ENCODE data around the gene RTN4. TPM values are rescaled to one million over a fixed set of nuclear protein-coding genes. Genes with fewer than 3 reads are reported as not detected.

RTN4 gene
- polyA plus RNA-seq, 1 experiment = 219 TPM

DNA sequence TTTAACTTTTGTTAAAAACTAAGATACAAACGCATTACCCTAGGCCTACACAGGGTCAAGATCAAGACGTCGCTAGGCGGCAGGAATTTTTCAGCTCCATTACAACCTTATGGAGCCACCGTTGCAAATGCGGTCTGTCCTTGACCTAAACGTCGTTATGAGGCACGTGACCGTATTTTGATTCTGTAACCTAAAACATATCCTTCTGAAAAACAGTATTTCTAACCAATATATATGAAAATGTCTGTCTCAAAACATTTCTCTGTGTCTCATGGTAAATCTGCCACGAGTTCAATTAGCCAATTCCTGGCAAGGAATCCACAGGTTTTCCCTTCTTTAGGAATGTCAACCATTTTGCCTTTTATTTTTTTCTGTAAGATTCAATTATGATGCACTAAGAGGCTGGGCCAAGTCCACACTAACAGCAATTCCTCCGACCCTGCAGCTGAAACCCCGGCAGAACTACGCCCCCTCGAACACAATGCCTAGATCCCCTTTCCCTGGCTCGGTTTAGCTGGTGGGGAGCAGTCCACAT lies 1.7 kb downstream of the RTN4 start:
- Histone ChIP-seq H3K36me3 (ENCODE audit: control insufficient read depth, insufficient read depth, low read length) (no peaks in the 10 kb centered on the region), H3K27me3 (ENCODE audit: control insufficient read depth, insufficient read depth, low read length) (no peaks in the 10 kb centered on the region), H3K4me3 (ENCODE audit: low read depth, low read length) (peak overlapping the region; percentile 78)
- ChIA-PET POLR2A (interaction anchor here (0.5 to 1.6 kb wide), 4 partner anchors 64 to 137 kb away, joined by 3 to 23 read pairs (median 6); no protein-coding TSS in a partner anchor), CTCF (interaction anchor here (0.6 to 4.6 kb wide), 41 partner anchors 8 to 210 kb away, joined by 3 to 153 read pairs (median 5); no protein-coding TSS in a partner anchor)
- DNase-seq (ENCODE audit: low read depth) = no peak
- TF ChIP-seq, protein P1, sequence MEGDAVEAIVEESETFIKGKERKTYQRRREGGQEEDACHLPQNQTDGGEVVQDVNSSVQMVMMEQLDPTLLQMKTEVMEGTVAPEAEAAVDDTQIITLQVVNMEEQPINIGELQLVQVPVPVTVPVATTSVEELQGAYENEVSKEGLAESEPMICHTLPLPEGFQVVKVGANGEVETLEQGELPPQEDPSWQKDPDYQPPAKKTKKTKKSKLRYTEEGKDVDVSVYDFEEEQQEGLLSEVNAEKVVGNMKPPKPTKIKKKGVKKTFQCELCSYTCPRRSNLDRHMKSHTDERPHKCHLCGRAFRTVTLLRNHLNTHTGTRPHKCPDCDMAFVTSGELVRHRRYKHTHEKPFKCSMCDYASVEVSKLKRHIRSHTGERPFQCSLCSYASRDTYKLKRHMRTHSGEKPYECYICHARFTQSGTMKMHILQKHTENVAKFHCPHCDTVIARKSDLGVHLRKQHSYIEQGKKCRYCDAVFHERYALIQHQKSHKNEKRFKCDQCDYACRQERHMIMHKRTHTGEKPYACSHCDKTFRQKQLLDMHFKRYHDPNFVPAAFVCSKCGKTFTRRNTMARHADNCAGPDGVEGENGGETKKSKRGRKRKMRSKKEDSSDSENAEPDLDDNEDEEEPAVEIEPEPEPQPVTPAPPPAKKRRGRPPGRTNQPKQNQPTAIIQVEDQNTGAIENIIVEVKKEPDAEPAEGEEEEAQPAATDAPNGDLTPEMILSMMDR (IDR thresholded peaks at IDR 0.05; ENCODE audit: insufficient read depth, low read depth, low read length) = peak; percentile 30; the same call in 1 of the 2 replicates

- Histone ChIP-seq H3K27me3 (ENCODE audit: control insufficient read depth, insufficient read depth, low read length) (no peaks in the 10 kb centered on the region), H3K36me3 (ENCODE audit: control insufficient read depth, insufficient read depth, low read length) (no peaks in the 10 kb centered on the region), H3K4me3 (ENCODE audit: low read depth, low read length) (peak overlapping the region; percentile 78)
- POLR2A ChIA-PET = interaction anchor here (1.6 kb wide), 1 partner anchor 115 kb away, joined by 7 read pairs; no protein-coding TSS in a partner anchor
- CTCF ChIA-PET = interaction anchor here (0.5 to 4.6 kb wide), 26 partner anchors 8 to 527 kb away, joined by 3 to 153 read pairs (median 6); no protein-coding TSS in a partner anchor
- no peak for DNase-seq (ENCODE audit: low read depth)
- TF ChIP-seq, protein P1 (IDR thresholded peaks at IDR 0.05; ENCODE audit: insufficient read depth, low read depth, low read length) = no peak
Measured at GRCh38 chr2:55047677-55048299, 2.5 kb downstream of the RTN4 start.

GRCh38 chr2:55045780-55046179 lies 4.5 kb downstream of the RTN4 start:
- CTCF ChIA-PET = interaction anchor here (0.6 to 0.8 kb wide), 4 partner anchors 69 to 207 kb away, joined by 3 to 4 read pairs (median 4); no protein-coding TSS in a partner anchor

DNA sequence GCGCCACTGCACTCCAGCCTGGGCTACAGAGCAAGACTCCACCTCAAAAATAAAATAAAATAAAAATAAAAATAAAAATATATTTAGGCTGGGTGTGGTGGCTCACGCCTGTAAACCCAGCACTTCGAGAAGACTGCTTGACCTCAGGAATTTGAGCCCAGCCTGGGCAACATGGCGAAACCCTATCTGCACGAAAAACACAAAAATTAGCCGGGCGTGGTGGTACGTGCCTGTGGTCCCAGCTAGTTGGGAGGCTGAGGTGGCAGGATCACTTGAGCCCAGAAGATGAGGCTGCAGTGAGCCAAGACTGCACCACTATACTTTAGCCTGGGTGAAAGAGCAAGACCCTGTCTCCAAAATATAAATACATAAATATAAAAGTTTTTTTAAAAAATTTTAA lies 6.4 kb downstream of the RTN4 start:
- no peaks in the 10 kb centered on the region for H3K36me3 ChIP-seq (ENCODE audit: control insufficient read depth, insufficient read depth, low read length)
- ChIA-PET CTCF (no interaction called here), POLR2A (no interaction called here)
- no peak overlapping the region for H3K4me3 ChIP-seq (ENCODE audit: low read depth, low read length)
- DNase-seq (ENCODE audit: low read depth) = no peak
- H3K27me3 ChIP-seq (ENCODE audit: control insufficient read depth, insufficient read depth, low read length) = no peaks in the 10 kb centered on the region
- TF ChIP-seq, protein P1 (IDR thresholded peaks at IDR 0.05; ENCODE audit: insufficient read depth, low read depth, low read length) = no peak

More at GRCh38 chr2:55045780-55046179, 4.5 kb downstream of the RTN4 start:
- no peak for DNase-seq (ENCODE audit: low read depth)
- Histone ChIP-seq H3K27me3 (ENCODE audit: control insufficient read depth, insufficient read depth, low read length) (no peaks in the 10 kb centered on the region), H3K36me3 (ENCODE audit: control insufficient read depth, insufficient read depth, low read length) (no peaks in the 10 kb centered on the region), H3K4me3 (ENCODE audit: low read depth, low read length) (peak overlapping the region; percentile 29)
- TF ChIP-seq, protein P1 (IDR thresholded peaks at IDR 0.05; ENCODE audit: insufficient read depth, low read depth, low read length) = no peak
- POLR2A ChIA-PET = interaction anchor here (0.6 kb wide), 3 partner anchors 79 to 837 kb away, joined by 3 to 4 read pairs (median 3); no protein-coding TSS in a partner anchor

GRCh38 chr2:55038428-55038827 lies 11.8 kb downstream of the RTN4 start:
- no peak overlapping the region for H3K4me3 ChIP-seq (ENCODE audit: low read depth, low read length)
- no peaks in the 10 kb centered on the region for H3K27me3 ChIP-seq (ENCODE audit: control insufficient read depth, insufficient read depth, low read length)
- no peak for DNase-seq (ENCODE audit: low read depth)
- CTCF ChIA-PET = interaction anchor here (2.5 kb wide), 1 partner anchor 10 kb away, joined by 9 read pairs; no protein-coding TSS in a partner anchor
- no peaks in the 10 kb centered on the region for H3K36me3 ChIP-seq (ENCODE audit: control insufficient read depth, insufficient read depth, low read length)
- POLR2A ChIA-PET = interaction anchor here (0.6 kb wide), 1 partner anchor 386 kb away, joined by 3 read pairs; no protein-coding TSS in a partner anchor
- TF ChIP-seq, protein P1 (IDR thresholded peaks at IDR 0.05; ENCODE audit: insufficient read depth, low read depth, low read length) = no peak
